Heart right ventricle (tissue), 16 donors: ENCODE measurements around the gene NUP133. TPM values are rescaled to one million over a fixed set of nuclear protein-coding genes. Genes with fewer than 3 reads are reported as not detected.

Experiments
- ATAC-seq, 8 donors: fragments of 200-7000 bp; cut with Tn5 transposase; one replicate each; pipeline ENCODE4 v1.9.1; 2020; ENCODE audit warnings: mild to moderate bottlenecking in 8 of 8, moderate library complexity in 8 of 8, moderate number of reproducible peaks in 1 of 8
- DNase-seq, 2 donors: peaks; one replicate each; pipeline ENCODE4 v3.0.0-alpha.2; 2020
- H3K27ac ChIP-seq, 10 donors: fragments of 200-600 bp; sonication (generic) in 2 of 10; one replicate each; pipeline versions ENCODE4 v1.5.0 to v1.8.0; 2020 to 2022; ENCODE audit warnings: mild to moderate bottlenecking in 3 of 10
- H3K27me3 ChIP-seq, 7 donors: fragments of 200-600 bp; one replicate each; pipeline ENCODE4 v1.8.0; 2021 to 2022; ENCODE audit warnings: mild to moderate bottlenecking in 2 of 7
- H3K36me3 ChIP-seq, 9 donors: fragments of 200-600 bp; sonication (generic) in 1 of 9; one replicate each; pipeline versions ENCODE4 v1.5.0 to v1.8.0; 2020 to 2022; ENCODE audit warnings: mild to moderate bottlenecking in 2 of 9
- H3K4me1 ChIP-seq, 9 donors: fragments of 200-600 bp; sonication (generic) in 1 of 9; one replicate each; pipeline versions ENCODE4 v1.5.0 to v1.8.0; 2020 to 2022; ENCODE audit warnings: mild to moderate bottlenecking in 4 of 9
- H3K4me3 ChIP-seq, 10 donors: fragments of 200-600 bp; sonication (generic) in 2 of 10; one replicate each; pipeline versions ENCODE4 v1.5.0 to v1.8.0; 2020 to 2022; ENCODE audit warnings: mild to moderate bottlenecking in 7 of 10, moderate library complexity in 2 of 10
- H3K9me3 ChIP-seq, 11 donors: fragments of 200-600 bp in 10 of 11; sonication (generic) in 2 of 11; one replicate each; pipeline versions ENCODE4 v1.5.0 to v1.8.0; 2013 to 2022; ENCODE audit warnings: mild to moderate bottlenecking in 2 of 11, control low read depth in 1 of 11, moderate library complexity in 1 of 11
- WGBS, 2 donors: extraction: QIAGEN DNeasy Blood & Tissue Kit; methylation state at CpG; one replicate each; pipeline ENCODE4 v1.1.7; 2013; ENCODE audit warnings: inconsistent platforms in 1 of 2; 5-methylcytosine and 5-hydroxymethylcytosine counted together
- intact Hi-C, 10 donors: fragments of 100-400 bp; cut with DNase I; formaldehyde crosslinking; loops; one replicate each; pipeline versions ENCODE4 v1.11.1 to v1.14.2; 2022
- polyA plus RNA-seq, 2 donors: library from polyadenylated mRNA; stranded (reverse); fragments of 200-250 nt; gene quantifications; one replicate each; pipeline ENCODE4 v1.2.3, GENCODE V29; 2013
- total RNA-seq, 10 donors: library from RNA; stranded (reverse); fragmentation: NEBNext Ultra II Directional in 3 of 10; extraction: Animal tissue kit (Norgen Biotek cat#: 25700) in 3 of 10; gene quantifications; one replicate each; pipeline versions ENCODE4 v1.2.1 to v1.2.4, GENCODE V29; 2021 to 2023
- TF ChIP-seq, protein P1 (sequence below), 9 donors: fragments of 200-600 bp; sonication (generic) in 2 of 9; IDR thresholded peaks; one replicate each; pipeline versions ENCODE4 v1.5.0 to v1.8.0; 2021 to 2022; ENCODE audit warnings: antibody characterized with exemption in 9 of 9, mild to moderate bottlenecking in 5 of 9, moderate library complexity in 1 of 9
- donor health status: Arrhythmogenic right ventricular cardiomyopathy.
- donor health status: ischemic (EF 13 %, LVEDD 7.1; RV severe dilation, severe dysfunction).
- donor health status: healthy with polysubstance abuse.
- donor health status: DM: no; HTN: yes; CAD: no.
- donor health status: DM: no; HTN: no; CAD: no.
- donor health status: ischemic (EF 25% LVEDD 6.9; RV normal size, moderate dysfunction).
- donor health status: ischemic (EF 25% LVEDD 5.7; RV mildly dilated, moderate dysfunction).
- donor health status: healthy.
- donor health status: DM: yes; HTN: yes; CAD: no.
- donor health status: Ischemic cardiomyopathy.
- donor health status: ischemic (EF 35%, LVEDD 5.7; RV mildly dilated, moderate dysfunction).
- donor health status: nonischemic (EF 11% LVEDD 7.7; RV severe dilation, severe dysfunction).
- donor health status: DM: yes; HTN: yes; CAD: no.
- donor health status: PGD.
- donor health status: ischemic (EF 29% LVEDD 5.4; RV normal size, mild dysfunction).
- donor health status: nonischemic (EF 23%, LVEDD 6.1; RV moderate dilation, normal function).

Gene NUP133
- total and polyA plus RNA-seq, 12 donors, result 9.3 to 36.3 (median 31.3) TPM

DNA sequence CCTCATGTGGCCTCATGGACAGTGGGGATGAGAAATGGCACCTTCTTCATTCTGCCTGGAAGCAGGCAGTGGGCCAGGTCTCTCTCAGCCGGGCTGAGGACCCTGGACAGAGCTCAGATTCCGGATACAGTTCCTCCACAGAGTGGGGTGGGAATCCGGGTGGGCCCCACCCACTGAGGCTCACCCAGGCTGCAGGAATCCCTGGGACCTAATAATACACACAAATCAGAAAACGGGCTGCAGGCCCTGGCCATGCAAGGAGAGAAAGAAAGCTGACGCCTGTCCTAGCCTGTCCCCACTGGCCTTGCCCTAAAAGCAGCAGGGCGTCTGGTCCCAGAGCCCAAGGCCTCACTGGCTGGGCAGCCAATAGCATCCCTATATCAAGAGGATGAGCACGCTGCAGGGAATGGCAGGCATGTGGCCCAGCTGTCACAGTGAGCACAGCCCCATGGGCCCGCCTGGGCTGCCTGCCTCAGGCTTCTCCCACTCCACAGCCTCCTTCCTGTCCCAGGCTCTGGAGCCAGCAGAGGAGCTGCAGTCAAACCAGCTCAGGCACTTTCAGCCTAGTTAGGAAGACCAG is 99.6 kb downstream of the NUP133 start:
- no peaks in the 10 kb centered on the region for H3K36me3 ChIP-seq
- H3K27me3 ChIP-seq, result peaks cover 0 to 63% (median 41%) of the 10 kb centered on the region in 7 donors
- H3K4me3 ChIP-seq, result peak overlapping the region in 4 of 10 donors; percentile 28 to 41 (median 30)
- H3K9me3 ChIP-seq, result no peaks in the 10 kb centered on the region
- TF ChIP-seq, protein P1, sequence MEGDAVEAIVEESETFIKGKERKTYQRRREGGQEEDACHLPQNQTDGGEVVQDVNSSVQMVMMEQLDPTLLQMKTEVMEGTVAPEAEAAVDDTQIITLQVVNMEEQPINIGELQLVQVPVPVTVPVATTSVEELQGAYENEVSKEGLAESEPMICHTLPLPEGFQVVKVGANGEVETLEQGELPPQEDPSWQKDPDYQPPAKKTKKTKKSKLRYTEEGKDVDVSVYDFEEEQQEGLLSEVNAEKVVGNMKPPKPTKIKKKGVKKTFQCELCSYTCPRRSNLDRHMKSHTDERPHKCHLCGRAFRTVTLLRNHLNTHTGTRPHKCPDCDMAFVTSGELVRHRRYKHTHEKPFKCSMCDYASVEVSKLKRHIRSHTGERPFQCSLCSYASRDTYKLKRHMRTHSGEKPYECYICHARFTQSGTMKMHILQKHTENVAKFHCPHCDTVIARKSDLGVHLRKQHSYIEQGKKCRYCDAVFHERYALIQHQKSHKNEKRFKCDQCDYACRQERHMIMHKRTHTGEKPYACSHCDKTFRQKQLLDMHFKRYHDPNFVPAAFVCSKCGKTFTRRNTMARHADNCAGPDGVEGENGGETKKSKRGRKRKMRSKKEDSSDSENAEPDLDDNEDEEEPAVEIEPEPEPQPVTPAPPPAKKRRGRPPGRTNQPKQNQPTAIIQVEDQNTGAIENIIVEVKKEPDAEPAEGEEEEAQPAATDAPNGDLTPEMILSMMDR (IDR thresholded peaks at IDR 0.05), result no peak
- 11 to 22% methylated on average over 8 of the region's 8 CpGs for WGBS, 2 donors
- peaks cover 7 to 57% (median 43%) of the 10 kb centered on the region in 9 donors for H3K4me1 ChIP-seq
- peak overlapping the region; percentile 17 to 98 (median 80) for H3K27ac ChIP-seq
- peak; percentile 75 to 87 (median 82) for ATAC-seq
- peak; percentile 30 to 83 for DNase-seq
- intact Hi-C loops, result no loop called here

DNA sequence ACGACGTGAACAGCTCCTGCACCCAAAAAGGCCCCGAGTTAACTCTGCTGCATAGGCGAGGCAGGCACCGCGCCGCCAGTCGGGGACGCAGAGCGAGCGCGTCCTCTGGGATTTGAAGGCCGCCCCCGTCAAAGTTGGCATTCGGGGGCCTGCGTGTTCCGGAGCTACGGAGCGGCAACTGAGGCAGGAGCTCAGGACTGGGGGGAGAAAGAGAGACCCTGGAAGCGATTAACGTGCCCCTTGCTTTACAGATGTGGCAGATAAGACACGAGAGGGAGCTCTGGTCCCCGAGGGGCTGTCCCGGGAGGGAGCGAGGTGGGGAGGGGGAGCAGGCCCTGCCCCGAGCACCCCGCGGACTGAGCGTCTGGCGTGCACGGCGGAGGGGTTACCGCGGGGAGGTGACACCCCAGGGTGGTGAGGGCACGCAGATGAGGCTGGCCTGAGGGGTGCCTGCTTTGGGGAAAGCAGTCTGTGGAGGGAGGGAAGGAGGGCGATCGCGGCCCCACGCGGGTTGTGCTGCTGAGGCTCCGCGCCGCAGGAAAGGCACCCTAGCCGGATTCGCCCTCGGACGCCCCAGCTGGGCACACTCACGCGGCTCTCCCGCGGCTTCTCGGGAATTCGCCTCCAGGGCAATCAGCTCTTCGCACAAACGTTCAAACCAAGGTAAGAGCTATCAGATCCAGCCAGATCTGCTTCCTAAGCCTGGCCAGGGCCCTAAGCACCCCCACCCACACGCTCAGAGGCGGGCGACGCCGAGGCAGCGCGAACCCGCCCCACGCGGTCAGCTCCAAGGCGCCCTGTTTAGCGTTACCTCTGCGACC is 100.7 kb downstream of the NUP133 start:
- H3K36me3 ChIP-seq, result no peaks in the 10 kb centered on the region
- intact Hi-C loops, result no loop called here
- DNase-seq, result no peak
- WGBS, 2 donors, result 6 to 7% methylated on average over 68 of the region's 68 CpGs
- ATAC-seq, result no peak
- H3K4me1 ChIP-seq, result peaks cover 7 to 57% (median 43%) of the 10 kb centered on the region in 9 donors
- H3K27me3 ChIP-seq, result peaks cover 0 to 63% (median 44%) of the 10 kb centered on the region in 7 donors
- peak overlapping the region in 8 of 10 donors; percentile 54 to 98 (median 82) for H3K27ac ChIP-seq
- no peaks in the 10 kb centered on the region for H3K9me3 ChIP-seq
- H3K4me3 ChIP-seq, result peak overlapping the region in 9 of 10 donors; percentile 7 to 40 (median 35)
- TF ChIP-seq, protein P1 (IDR thresholded peaks at IDR 0.05), result no peak

DNA sequence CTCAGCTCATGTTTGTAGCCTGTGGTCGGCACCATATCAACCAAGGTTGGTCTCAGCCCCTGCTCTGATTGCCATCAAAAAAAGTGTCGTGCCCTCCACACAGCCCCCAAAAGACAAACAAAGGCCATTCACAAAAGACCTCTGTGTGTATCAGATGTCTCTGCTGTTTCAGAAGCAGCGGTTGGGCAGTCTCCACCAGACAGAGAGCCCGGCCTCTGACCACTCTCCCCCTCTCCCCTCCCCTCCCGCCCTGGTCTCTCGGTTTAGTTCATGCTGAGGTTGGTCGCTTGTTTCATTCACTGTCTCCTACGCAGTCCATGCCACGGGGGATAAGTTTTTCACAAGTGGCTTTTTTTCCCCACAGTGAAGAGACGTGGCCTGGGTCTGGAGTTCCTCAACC is 101.3 kb downstream of the NUP133 start:
- Histone ChIP-seq H3K4me3 (peak overlapping the region in 6 of 10 donors; percentile 26 to 40 (median 36)), H3K27ac (peak overlapping the region in 4 of 10 donors; percentile 85 to 98 (median 92)), H3K4me1 (peaks cover 7 to 51% (median 41%) of the 10 kb centered on the region in 9 donors), H3K27me3 (peaks cover 0 to 65% (median 42%) of the 10 kb centered on the region in 7 donors), H3K9me3 (no peaks in the 10 kb centered on the region), H3K36me3 (no peaks in the 10 kb centered on the region)
- TF ChIP-seq, protein P1 (IDR thresholded peaks at IDR 0.05), result no peak
- intact Hi-C loops, result no loop called here
- no peak for ATAC-seq
- DNase-seq, result no peak
- WGBS, 2 donors, result 6 to 15% methylated on average over 10 of the region's 10 CpGs

DNA sequence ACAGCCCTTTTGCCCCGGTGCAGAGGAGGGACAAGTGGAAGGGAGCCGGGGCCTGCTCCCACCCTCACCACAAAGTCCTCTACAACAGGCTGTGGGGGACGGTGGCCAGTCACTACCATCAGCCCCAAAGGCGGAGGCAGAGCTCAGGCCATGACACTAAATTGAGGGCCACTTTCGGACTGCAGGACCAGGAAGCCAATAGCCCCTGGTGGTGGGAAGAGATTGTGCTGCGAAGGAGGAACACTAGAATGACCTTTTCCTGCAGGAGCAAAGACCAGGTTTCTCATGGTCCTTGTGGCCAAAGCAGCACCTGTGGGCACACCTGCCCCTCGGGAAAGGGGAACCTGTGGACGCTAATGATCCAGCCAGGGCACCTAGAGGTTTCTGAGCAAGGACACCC is 104.6 kb downstream of the NUP133 start:
- Histone ChIP-seq H3K27ac (no peak overlapping the region), H3K36me3 (no peaks in the 10 kb centered on the region), H3K4me3 (no peak overlapping the region), H3K4me1 (peaks cover 7 to 21% (median 16%) of the 10 kb centered on the region in 9 donors), H3K9me3 (no peaks in the 10 kb centered on the region), H3K27me3 (peaks cover 0 to 58% (median 35%) of the 10 kb centered on the region in 7 donors)
- ATAC-seq, result no peak
- intact Hi-C loops, result no loop called here
- DNase-seq, result no peak
- TF ChIP-seq, protein P1 (IDR thresholded peaks at IDR 0.05), result no peak
- 82 to 87% methylated on average over 8 of the region's 8 CpGs for WGBS, 2 donors
